ENCODE results near the gene QRICH1.

Gene QRICH1

DNA sequence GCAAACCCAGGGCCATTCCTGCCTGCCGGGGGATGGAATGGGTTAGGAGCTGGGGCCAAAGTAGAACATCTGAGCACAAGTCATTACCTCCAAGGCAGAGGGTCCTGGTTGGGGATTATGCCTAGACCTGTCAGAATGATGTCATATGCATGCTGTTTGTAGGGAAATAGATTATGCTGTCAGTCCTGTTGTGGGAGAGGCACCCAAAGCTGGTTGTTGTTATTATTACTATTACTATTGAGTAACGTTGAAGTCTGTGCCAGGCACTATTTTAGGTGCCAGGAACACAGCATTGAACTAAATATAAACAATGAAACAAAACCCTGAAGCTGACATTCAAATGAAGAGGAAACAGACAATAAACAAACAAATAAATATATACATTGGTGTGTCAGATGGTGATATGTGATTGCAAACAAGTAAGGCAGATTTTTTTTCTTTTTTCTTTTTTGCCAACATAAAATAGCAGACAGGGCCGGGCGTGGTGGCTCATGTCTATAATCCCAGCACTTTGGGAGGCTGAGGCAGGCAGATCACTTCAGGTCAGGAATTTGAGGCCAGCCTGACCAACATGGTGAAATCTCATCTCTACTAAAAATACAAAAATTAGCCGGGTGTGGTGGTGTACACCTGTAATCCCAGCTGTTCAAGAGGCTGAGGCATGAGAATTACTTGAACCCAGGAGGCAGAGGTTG lies 101.9 kb downstream of the QRICH1 start:
- TF ChIP-seq, protein P1, sequence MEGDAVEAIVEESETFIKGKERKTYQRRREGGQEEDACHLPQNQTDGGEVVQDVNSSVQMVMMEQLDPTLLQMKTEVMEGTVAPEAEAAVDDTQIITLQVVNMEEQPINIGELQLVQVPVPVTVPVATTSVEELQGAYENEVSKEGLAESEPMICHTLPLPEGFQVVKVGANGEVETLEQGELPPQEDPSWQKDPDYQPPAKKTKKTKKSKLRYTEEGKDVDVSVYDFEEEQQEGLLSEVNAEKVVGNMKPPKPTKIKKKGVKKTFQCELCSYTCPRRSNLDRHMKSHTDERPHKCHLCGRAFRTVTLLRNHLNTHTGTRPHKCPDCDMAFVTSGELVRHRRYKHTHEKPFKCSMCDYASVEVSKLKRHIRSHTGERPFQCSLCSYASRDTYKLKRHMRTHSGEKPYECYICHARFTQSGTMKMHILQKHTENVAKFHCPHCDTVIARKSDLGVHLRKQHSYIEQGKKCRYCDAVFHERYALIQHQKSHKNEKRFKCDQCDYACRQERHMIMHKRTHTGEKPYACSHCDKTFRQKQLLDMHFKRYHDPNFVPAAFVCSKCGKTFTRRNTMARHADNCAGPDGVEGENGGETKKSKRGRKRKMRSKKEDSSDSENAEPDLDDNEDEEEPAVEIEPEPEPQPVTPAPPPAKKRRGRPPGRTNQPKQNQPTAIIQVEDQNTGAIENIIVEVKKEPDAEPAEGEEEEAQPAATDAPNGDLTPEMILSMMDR (conservative IDR thresholded peaks at IDR 0.05; ENCODE audit: control insufficient read depth, insufficient read depth, low read depth, low read length) = no peak
- H3K4me3 ChIP-seq (ENCODE audit: control insufficient read depth, low read depth, low read length) = peak overlapping the region; percentile 69

GRCh38 chr3:48990636-48991469 lies 103.0 kb downstream of the QRICH1 start:
- H3K4me3 ChIP-seq (ENCODE audit: control insufficient read depth, low read depth, low read length) = peak overlapping the region; percentile 69
- no peak for DNase-seq (ENCODE audit: low read depth)
- TF ChIP-seq, protein P1 (conservative IDR thresholded peaks at IDR 0.05; ENCODE audit: control insufficient read depth, insufficient read depth, low read depth, low read length) = no peak

More for the DNA sequence above, 101.9 kb downstream of the QRICH1 start:
- no peak for DNase-seq (ENCODE audit: low read depth)

GRCh38 chr3:48989796-48990635 lies 103.9 kb downstream of the QRICH1 start, which contains the start of gene P4HTM:
P4HTM (plus strand) TSS chr3:48990241; CDS start chr3:48990257, 16 bp downstream.
- H3K4me3 ChIP-seq (ENCODE audit: control insufficient read depth, low read depth, low read length) = peak within 1 kb of the TSS; percentile 69
- peak; percentile 89 for DNase-seq (ENCODE audit: low read depth)

GRCh38 chr3:48989126-48989795 lies 104.6 kb downstream of the QRICH1 start:
- TF ChIP-seq, protein P1 (conservative IDR thresholded peaks at IDR 0.05; ENCODE audit: control insufficient read depth, insufficient read depth, low read depth, low read length) = no peak

More at GRCh38 chr3:48989796-48990635, 103.9 kb downstream of the QRICH1 start, which contains the start of gene P4HTM:
- TF ChIP-seq, protein P1 (conservative IDR thresholded peaks at IDR 0.05; ENCODE audit: control insufficient read depth, insufficient read depth, low read depth, low read length) = peak; percentile 47

GRCh38 chr3:48985831-48986376 lies 108.0 kb downstream of the QRICH1 start:
- TF ChIP-seq, protein P1 (conservative IDR thresholded peaks at IDR 0.05; ENCODE audit: control insufficient read depth, insufficient read depth, low read depth, low read length) = no peak
- no peak for DNase-seq (ENCODE audit: low read depth)
- no peak overlapping the region for H3K4me3 ChIP-seq (ENCODE audit: control insufficient read depth, low read depth, low read length)

More at GRCh38 chr3:48989126-48989795, 104.6 kb downstream of the QRICH1 start:
- no peak for DNase-seq (ENCODE audit: low read depth)
- H3K4me3 ChIP-seq (ENCODE audit: control insufficient read depth, low read depth, low read length) = peak overlapping the region; percentile 67
